Measurements from ENCODE around the gene CD4.

Gene CD4

DNA sequence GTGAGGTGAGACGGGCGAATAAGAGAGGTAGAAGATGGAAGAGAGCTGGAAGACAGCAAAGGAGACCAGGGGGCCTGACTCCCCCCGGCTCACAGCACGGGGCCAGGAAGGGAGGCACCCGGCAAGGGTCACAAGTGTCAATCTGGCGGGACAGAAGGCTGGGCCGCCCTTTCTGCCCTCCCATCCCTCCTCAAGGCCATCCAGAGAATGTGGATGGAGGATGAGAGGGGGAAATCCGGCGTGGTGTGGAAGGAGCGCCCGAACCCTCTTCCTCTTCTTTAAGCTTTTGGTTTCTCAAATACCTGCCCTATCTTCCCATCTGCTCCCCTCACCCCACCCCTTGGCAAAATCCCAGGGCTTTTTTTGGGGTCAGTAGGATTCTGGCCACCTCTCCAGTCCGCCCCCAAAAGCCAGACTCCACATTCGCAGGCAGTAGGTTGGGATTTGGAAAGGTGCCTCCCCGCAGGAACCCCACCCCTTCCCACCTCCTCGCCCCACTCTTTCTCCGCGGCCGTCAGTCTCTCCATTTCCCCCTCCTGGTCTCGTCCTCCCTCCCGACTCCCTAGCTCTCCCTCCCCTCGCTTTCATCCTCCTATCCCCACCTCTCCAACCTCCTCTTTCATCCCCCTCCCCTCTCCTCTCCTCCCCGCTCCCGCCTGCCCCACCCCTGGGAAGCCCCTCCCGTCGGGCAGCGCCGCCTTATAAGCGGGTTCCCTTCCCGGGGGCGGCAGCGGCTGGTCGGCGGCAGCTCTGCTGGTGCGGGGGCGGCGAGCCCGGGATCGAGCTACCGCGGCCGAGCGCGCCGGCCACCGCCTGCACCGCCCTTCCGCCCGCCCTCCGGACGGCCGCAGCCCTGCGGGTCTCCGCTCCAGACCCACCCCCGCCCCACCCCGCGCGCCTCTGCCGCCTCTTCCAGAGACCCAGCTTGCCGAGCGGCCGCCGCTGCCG is 23.4 kb upstream of the CD4 start, which contains the start of gene PTMS:
Gene PTMS (plus strand): TSS at position 730 of the 948 bp plus-strand sequence. CDS start 343 bp downstream, outside the sequence.
- peak; percentile 76 for DNase-seq

GRCh38 chr12:6766651-6767349 is 22.5 kb upstream of the CD4 start:
- peak; percentile 75 for DNase-seq

DNA sequence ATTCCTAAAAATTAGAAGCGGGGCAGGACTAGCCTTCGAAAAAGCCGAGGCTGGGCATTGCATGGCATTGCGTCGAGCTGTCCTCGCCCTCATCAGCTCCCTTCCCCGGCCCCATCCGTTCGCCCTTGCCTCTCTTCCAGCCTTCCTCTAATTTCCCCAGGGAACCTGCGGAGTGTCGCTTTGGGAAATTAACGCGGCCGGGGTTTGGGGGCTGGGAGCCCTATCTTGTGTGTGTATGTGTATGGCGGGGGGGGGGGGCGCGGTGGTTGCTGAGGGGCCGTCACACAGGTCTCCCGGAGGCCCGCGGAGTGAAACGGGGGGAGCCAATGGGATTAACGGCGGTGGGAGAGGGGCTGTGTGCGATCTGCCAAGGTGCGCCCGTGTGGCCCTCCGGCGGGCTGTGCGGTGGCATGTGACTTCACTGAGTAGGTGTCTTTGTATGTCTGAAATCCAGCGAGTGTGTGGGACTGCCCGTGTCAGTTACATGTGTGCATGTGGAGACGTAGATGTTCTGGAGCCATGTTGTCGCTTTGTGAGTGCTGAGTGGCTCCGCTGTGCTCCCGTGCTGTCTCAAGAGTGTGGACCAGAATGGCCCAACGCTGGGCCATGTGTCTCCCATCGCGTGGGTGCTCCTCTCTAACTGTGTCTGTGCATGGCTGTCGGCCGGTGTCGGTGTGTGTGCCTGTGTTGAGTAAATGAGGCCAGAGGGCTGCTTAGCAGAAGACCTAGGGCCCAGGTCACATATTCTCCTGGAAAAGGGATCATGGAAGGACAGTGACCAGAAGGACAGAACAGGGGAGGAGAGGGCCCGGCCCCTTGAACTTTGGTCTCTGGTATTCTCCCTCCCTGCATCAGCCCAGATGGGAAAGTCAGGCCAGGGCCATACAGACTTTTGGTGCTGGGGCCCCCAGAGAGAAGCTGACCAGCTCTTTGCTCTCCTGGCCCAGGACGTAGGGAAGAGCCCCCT is 21.7 kb upstream of the CD4 start:
- DNase-seq: no peak

- DNase-seq: no peak
These were observed 20.9 kb upstream of the CD4 start for GRCh38 chr12:6768437-6768914.

DNA sequence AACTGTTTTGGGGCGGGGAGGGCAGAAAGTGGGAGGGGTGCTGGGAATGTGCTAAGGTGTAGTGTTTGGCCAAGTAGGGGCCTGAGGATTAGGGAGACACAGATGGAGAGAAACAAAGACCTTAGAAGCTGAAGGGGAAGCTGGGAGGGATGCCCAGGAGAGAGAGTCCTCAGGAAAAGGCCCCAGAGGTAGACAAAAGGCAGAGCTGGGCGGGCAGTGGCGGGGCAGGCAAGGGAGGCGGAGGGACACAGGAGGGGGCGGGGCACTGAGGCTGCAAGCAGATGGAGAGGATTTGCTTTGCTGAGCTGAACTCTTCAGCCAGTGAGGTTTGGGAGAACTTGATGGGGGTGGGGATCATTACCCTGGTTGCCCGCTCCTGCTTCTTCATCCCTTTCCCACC is 20.3 kb upstream of the CD4 start:
- peak; percentile 16 for DNase-seq

- DNase-seq: no peak
These were observed 19.7 kb upstream of the CD4 start for GRCh38 chr12:6769666-6770065.

GRCh38 chr12:6770094-6770493 is 19.2 kb upstream of the CD4 start:
- DNase-seq: no peak

DNA sequence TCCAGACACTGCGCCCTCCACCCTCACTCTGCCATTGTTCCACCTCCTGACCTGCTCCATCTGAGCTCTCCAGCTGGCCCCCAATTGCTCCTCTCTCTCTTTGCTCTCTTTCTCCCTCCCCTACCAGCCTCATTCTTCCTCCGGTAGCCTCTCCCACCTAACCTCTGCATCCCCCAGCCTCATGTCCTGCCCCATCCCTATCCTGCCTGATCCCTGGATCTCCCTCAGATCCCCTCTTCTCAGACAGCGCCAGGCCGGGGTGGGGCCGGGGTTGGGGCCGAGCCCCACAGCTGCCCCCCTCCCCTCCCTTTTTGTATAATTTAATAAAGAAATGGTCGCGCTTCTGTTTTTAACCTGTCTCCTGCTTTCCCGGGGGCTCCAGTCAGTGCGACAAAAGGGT is 18.7 kb upstream of the CD4 start:
- no peak for DNase-seq

DNA sequence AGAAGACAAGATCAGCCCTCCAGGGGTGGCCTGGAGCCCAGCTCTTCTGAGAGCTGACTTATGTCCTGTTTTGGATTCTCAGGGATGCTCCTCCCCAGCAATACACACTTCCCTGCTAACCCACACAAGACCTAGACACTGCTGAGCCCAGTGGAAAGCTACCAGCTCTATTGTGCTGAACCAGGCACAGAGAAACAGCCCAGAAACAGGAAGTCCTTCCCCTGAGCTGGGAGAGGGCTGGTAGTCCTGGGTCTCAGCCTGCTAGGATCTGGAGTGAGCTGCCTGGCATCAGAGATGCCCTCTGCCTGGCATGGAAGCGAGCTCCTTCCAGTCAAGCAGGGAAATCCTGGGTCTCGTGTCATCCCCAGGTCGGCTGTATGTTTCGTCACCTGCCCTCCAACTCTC is 18.2 kb upstream of the CD4 start:
- DNase-seq: no peak

DNA sequence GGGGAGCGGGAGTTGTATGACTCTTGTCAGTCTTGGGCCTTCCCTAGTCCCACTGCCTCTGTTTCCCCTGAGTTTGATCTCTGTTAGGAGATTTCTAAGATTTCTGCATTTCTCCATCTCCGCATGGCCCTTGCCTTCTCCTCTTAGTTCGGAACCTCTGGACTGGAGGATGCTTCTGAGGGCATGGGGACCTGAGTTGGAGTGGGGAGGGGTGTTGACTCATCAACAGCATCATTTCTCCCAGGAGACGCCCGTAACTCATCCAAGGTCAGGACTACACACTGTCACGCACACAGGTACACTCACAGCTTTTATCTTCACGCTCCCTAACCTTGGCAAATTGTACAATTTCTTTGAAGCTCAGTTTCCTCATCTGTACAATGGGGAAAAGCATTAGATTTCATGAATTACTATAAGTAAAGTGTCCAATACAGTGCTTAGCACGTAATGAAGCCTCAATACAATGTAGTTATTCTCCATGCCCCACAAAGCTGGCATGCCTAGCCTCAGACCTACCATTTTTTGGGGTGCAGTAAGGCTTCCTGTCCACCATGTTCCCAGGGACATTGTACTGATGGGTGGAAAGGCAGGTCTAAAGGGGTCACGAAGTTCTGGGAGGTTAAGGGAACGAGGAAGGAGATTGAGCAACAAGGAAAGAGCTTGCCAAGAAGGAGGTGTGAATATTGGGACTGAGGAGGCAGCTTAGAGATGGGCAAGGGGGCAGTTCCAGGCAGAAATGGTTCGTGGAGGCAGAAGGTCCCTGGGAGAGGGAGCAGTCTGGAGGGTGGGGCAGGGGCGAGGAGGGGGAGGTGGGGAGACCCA is 17.6 kb upstream of the CD4 start:
- DNase-seq: no peak

- DNase-seq: no peak
These were observed 17.0 kb upstream of the CD4 start, which contains the start of gene LAG3 for GRCh38 chr12:6772331-6772695. Gene LAG3, plus strand, starts transcription at chr12:6772520. Its CDS starts 333 bp downstream, at chr12:6772853.

DNA sequence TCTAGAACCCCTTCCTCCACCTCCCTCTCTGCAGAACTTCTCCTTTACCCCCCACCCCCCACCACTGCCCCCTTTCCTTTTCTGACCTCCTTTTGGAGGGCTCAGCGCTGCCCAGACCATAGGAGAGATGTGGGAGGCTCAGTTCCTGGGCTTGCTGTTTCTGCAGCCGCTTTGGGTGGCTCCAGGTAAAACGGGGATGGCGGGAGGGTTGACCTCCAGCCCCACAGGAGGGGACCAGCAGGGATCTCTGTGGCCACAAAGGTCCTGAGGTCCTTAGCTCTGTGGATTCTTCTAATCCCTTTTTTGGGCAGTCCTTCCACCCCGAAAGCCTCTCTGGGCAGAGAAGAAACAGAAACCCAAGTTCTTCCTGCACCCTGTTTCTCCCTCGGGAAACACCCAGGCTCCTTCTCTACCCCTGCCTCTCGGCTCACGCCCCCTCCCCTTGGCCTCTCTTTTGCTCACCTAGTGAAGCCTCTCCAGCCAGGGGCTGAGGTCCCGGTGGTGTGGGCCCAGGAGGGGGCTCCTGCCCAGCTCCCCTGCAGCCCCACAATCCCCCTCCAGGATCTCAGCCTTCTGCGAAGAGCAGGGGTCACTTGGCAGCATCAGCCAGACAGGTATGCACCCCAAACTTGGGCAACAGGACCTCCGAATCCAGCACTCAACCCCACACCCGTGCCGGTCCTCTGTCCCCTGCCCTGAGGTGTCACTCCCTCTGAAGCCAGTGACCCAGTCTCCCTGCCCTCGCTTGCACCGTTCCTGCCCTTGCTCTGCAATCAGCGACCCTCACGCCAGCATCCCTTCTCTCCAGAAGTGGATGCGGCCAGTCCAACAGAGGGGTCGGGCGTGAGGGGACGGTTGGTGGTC is 16.4 kb upstream of the CD4 start:
- no peak for DNase-seq

DNA sequence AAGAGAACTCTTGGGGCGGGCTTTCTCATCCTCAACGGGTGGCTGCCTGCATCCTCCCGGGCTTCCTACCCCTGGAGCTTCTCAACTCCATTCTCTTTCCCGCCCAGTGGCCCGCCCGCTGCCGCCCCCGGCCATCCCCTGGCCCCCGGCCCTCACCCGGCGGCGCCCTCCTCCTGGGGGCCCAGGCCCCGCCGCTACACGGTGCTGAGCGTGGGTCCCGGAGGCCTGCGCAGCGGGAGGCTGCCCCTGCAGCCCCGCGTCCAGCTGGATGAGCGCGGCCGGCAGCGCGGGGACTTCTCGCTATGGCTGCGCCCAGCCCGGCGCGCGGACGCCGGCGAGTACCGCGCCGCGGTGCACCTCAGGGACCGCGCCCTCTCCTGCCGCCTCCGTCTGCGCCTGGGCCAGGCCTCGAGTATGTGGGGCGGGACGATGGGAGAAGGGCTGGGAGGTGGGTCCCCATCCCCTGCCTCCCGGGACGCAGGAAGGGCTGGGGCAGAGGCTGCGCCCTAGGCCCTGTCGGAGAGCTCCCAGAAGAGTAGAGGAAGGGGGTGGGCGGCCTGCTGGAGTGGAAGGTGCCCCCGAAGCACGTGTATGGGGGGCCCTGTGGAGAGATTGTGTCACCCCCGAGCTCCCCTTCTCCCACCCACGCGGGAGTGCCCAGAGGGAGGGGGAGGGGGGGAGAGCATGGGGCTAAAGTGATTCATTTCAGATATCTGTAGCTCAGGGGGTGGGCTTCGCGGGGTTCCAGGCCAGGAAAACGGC is 15.6 kb upstream of the CD4 start:
- DNase-seq: no peak

DNA sequence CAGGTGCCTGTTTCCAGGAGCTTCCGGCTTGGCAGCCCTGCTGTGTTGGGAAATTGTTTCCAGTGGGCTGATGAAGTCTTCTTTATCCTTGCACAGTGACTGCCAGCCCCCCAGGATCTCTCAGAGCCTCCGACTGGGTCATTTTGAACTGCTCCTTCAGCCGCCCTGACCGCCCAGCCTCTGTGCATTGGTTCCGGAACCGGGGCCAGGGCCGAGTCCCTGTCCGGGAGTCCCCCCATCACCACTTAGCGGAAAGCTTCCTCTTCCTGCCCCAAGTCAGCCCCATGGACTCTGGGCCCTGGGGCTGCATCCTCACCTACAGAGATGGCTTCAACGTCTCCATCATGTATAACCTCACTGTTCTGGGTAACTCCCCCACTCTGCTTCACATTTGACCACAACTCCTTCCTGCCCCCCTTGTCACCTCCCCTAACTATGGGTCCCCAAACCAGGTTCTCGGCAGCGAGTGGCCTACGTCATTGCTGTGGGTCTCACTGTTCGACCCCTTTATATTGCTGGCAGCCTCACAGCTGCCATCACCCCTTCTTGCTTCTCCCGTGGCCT is 14.7 kb upstream of the CD4 start:
- DNase-seq: no peak

- no peak for DNase-seq
These were observed 13.8 kb upstream of the CD4 start for GRCh38 chr12:6775185-6776174.

- no peak for DNase-seq
These were observed 11.9 kb upstream of the CD4 start for GRCh38 chr12:6777386-6777785.

DNA sequence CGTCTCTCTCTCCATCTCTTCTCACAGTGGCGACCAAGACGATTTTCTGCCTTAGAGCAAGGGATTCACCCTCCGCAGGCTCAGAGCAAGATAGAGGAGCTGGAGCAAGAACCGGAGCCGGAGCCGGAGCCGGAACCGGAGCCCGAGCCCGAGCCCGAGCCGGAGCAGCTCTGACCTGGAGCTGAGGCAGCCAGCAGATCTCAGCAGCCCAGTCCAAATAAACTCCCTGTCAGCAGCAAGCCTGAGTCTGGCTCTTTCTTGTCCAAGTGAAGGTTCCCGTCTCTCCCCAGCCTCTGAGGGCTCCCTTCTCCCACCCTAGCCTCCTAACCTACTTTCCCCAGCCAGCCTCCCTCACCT is 11.1 kb upstream of the CD4 start:
- peak; percentile 21 for DNase-seq

Data from NCI-H2107 (cell line).